GM21367 (cell line): ENCODE measurements around the gene WNT7A.
"Not testable (repeated sequence)": the region's sequence is repeated elsewhere in the genome, so short reads cannot be mapped to it uniquely, and the experiment has no call there.

Experiments
- ATAC-seq: cut with Tn5 transposase; IDR thresholded peaks from one replicate; pipeline ENCODE4 v1.9.1; 2021; ENCODE audit not compliant: unreplicated experiment

Gene WNT7A

DNA sequence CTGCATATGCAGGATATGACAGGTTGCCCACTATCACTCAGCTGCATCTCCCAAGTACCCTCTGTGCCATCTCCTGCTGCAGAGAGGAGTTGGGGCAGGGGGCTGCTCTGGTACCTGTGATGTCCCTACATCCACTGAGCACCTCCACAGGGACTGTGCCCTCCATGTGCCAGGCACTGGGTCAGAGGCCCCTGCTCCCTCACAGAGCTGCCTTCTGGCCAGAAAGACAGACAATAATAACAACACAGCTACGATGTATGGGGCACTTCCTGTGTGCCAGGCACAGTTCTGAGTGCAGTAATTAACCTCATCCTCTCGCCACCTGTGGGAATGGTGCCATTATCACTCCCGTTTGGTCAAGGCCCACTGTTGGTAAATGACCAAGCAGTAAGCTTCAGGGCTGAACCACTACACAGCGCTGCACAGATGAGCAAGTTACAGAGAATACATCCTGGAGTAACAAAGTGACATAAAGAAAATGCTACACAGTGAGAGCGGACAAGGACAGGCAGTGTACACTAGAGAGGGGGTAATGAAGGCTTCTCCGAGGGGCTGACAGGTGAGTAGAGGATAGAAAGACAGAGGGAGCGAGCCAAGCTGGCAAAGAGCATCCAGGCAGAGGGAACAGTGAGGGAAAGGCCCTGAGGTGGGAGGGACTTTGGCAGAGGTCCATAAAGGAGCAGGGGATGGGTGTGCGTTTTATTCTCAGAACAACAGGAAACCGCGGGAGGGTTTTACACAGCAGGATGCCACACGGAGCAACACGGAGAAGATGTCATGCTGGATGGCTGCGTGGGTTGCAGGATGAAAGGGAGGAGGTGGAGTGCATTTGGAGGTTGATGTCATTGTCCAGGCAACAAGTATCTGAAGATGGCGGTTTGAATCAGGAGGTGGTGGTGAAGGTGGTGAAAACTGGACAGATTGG lies 13.6 kb downstream of the WNT7A start:
- ATAC-seq, result no peak

- no peak for ATAC-seq
These were observed 14.3 kb downstream of the WNT7A start for GRCh38 chr3:13865581-13865980.

- ATAC-seq, result no peak
These were observed 14.8 kb downstream of the WNT7A start for GRCh38 chr3:13865106-13865505.

- no peak for ATAC-seq
These were observed 15.8 kb downstream of the WNT7A start for GRCh38 chr3:13863965-13864595.

DNA sequence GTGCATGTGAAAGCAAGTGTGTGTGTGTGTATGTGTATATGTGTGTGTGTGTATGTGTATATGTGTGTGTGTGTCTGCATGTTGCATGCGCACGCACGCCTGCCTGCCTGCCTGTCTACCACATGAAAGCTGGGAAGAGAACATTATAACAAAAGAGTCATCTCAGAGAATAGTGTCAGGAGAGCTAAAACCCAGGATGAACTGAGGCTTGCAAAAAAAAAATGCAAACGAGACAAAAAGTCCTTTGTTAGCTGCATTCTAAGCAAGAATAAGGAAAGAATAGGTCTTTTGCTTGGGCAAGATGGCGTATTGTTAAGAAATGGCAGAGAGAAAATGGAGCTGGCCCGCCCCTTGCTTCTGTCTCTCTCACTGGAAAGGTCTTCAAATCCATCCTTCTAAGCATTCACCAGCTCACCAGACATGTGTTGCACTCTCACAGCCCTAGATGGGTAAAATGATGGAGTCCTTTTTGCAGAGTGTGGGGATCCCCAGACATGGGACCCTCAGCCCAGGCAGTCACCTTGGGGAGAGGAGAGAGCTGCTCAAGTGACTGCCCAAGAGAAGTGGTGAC lies 16.4 kb downstream of the WNT7A start:
- ATAC-seq, result no peak

- ATAC-seq, result no peak
These were observed 18.4 kb downstream of the WNT7A start for GRCh38 chr3:13861461-13861860.

GRCh38 chr3:13860001-13860400 lies 19.9 kb downstream of the WNT7A start:
- no peak for ATAC-seq

DNA sequence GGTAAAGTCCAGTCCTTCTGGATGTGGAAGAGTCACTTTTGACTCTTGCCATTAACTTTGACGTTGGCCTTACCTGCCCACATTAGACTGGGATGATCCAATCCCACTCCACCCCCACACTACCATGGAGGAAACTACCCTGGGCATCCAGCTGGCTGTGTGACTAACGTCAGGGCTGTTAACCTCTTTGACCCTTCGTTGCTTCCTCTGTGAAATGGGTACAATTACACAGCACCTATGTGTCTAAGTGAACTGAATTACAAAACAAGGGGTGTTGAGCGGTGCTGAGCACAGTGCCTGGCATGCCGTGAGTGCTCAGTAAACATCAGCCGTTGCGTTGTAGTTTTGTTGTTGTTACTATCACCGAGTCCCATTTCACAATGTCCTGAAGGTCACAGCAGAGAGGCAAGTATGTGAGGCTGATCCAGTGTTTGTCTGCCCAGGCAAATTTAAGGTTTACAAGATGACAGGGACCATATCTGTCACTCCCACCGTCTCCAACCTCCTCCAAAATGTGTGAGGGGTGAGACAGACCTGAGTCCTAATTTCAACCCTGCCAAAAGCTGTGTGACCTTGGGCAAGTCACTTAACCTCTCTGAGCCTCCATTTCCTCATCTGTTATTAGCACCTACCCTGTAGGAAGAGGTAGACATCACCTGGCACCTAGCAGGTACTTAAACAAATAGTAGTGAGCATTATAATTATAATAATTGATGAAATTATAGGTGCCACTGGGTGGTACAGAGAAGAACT lies 20.9 kb downstream of the WNT7A start:
- ATAC-seq, result no peak

DNA sequence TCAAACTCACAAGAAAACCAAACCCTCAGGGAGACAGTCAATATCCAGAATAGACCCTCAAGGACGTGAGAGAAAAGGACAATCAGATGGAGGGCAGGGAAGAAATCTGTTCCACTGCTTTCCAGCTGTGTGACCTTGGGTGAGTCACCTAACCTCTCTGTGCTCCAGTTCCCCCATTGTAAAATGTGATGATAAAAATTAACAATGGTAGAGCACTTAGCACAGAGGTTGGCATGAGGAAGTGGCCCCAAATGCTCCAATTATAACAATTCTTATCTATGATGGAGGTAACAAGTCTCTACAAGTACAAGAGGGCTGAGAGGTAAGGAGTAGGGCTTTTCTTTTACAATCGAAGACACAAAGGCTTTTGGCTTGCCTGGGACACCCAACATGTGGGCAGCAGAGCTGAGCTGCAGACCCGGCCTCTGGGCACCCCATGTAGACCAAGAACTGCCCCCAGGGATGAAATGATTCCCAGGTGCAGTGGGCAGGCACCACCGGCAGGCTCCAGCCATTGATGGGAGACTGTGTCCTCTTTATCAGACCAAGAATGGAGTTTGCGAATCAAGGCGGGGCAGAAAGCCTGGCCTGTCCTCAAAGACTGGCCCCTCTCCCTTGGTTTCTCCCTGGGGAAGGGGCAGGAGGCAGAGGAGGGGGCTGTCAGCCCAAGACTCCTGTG lies 22.0 kb downstream of the WNT7A start:
- ATAC-seq, result no peak

DNA sequence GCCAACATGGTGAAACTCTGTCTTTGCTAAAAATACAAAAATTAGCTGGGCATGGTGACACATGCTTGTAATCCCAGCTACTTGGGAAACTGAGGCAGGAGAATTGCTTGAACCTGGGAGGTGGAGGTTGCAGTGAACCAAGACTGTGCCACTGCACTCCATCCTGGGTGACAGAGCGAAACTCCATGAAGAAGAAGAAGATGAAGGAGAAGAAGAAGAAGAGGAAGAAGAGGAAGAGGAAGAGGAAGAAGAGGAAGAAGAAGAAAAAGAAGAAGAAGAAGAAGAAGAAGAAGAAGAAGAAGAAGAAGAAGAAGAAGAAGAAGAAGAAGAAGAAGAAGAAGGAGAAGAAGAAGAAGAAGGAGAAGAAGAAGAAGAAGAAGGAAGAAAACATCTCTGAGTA lies 23.2 kb downstream of the WNT7A start:
- not testable (repeated sequence) for ATAC-seq

- ATAC-seq, result no peak
These were observed 23.9 kb downstream of the WNT7A start for GRCh38 chr3:13856006-13856405.

DNA sequence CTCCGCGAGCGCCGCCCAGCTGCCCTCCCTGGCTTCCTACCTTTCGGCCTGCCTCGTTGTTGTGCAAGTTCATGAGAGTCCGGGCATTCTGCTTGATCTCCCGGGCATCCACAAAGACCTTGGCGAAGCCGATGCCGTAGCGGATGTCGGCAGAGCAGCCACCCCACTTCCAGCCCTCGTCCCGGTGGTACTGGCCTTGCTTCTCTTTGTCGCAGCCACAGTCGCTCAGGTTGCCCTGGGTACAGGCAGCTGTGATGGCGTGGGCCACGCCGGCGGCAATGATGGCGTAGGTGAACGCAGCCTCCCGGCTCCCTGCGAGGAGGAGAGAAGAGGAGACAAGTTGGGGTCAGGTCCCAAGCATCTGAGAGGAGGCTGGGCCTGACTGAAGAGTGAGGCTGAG lies 25.4 kb downstream of the WNT7A start:
- no peak for ATAC-seq

DNA sequence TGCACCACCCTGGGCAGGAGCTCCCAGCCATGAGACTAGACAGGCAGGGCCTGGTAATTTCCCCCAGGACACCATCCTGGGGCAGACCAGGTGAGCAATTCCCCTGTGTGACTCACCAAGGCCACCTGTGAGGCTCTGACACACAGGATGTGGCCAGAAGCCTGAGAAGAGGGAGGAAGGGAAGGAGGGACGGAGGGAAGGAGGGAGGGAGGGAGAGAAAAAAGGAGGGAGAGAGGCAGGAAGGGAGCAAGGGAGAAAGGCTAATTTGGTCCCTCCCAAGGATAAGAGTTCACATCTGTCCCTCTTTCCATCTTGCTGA lies 25.9 kb downstream of the WNT7A start:
- no peak for ATAC-seq

- ATAC-seq, result no peak
These were observed 26.5 kb downstream of the WNT7A start for GRCh38 chr3:13853256-13853977.

DNA sequence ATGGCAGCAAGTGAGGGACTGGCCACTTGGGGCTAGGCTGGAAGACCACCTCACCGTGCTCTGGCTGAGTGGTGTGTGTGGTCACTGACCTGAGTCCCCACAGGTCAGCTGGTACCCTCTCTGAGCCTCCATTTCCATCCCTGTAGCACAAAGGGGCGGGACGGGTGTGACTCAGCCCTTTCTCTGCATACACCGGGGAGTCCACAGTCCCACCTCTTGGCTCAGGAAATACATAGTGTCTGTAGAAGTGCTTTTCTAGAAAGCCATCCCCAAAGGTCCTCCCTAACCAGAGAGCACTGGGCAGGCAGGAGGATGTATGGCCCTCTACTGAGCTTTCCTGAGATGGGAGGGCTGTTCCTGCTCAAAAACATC lies 27.2 kb downstream of the WNT7A start:
- ATAC-seq, result no peak

DNA sequence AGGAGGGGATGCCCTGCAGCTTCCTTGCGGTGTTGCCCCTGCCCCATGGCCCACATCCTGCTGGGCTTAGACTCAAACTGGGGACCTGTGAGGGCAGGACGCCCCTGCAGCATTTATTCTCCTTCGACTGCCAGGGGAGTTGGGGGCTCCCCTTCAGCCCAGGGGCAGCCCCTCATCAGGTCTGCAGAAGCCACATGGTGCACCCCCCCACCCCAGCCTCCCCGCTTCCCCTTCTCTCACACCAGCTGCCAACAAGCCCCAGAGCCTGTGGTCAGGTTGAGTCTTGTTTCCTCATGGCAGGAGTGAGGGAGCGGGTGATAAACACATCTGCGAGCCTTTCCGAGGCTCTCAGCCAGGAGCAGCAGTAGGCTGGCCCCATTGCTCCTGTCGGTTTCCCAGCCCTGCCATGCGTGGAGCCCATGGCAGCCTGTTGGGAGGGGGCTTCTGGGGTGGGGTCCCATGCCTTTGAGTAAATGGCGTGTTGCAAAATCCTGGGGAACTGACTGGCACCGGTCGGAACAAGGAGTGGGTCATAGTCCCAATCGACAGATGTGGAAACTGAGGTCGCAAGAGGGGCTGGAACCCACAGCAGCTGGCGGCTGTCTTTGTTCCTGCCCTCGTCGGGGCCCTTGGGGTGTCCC lies 27.8 kb downstream of the WNT7A start:
- ATAC-seq, result no peak

- no peak for ATAC-seq
These were observed 28.6 kb downstream of the WNT7A start for GRCh38 chr3:13851091-13851849.

DNA sequence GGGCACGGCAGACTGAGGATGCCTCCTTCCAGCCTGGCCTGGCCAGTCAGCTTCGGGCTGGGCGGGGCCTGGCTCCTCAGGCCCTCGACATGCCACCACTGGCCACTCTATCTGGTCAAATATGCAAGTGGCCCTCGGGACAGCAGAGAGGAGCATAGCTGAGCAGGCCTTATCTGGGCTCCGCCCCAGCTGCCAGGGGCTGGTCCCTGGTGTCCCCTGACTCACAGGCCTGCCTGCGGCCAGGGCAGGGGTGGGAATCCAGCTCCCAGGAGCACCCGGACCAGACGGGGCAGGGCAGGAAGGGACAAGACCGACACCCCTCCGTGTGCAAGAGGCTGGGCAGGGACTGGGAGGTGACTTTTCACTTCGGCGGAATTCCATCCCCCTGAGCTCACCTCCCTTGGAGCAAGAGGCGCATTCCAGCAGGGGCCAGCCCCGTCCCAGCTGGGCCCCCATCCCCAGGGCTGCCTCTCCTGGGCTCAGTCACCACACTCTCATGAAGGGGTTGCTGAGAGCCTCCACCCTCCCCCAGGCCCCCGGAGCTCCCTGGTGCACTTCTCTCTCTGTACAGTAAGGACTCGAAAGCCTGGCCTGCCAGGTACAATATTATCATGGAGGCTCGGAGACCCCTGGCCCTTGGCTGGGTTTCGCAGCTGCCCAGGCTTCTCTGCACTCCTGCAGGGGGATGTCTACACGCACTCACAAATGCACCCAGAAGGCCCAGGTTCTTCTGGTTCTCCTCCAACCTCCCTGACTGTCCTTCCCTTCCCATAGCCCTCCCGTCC lies 29.5 kb downstream of the WNT7A start:
- no peak for ATAC-seq
